ENCODE results near the gene HRH3.

HRH3 gene

GRCh38 chr20:62243906-62244515, 23.9 kb upstream of the HRH3 start:
- no peak for DNase-seq

DNA sequence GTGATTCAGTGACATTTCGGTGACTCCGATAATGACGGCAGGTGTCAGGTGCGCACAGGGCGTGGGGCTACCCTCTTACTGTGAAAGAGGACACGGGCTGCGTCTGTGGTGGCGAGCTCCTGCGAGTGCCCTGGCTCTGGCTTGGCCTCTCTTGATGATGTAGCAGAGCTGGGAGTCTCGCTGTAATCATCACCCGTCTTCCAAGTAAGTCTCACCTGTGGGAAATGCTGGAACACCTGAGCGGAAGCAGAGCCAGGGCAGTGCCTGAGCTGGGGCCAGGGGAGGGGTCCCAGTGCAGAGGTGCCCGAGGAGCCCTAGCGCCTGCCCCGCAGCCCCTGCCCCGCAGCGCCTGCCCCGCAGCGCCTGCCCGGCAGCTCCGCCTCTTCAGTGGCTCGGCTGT, 23.0 kb upstream of the HRH3 start:
- DNase-seq = no peak

GRCh38 chr20:62242176-62242575, 22.1 kb upstream of the HRH3 start:
- DNase-seq = no peak

GRCh38 chr20:62241506-62241905, 21.4 kb upstream of the HRH3 start:
- DNase-seq = no peak

GRCh38 chr20:62240020-62240685, 20.1 kb upstream of the HRH3 start:
- no peak for DNase-seq

DNA sequence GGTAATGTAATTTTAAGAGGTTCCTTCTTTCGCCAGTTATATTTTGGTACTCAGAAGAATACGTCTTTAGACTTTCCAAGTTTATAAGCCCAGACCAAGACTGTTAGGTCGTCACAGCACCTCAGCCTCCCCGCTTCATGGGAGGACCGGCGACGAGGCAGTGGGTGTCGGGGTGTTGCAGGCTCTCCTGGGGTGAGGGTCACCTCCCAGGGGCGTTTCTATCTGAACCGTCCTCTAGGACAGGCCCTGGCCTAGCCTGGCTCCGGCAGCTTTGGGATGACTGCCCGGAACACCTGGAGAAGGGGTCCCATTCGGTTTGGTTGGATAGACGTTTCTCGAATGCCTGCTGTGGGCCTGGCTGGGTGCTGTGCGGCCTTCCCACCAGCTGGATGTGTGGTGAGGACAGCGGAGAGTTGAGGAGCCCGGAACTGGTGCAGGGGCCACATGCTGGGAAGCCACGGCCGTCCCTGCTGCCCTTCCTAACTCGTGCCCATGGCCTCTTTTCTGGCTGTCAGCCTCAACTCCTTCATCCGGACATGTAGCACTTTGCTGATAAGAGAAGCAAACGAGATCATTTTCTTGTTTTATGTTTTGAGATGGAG, 19.3 kb upstream of the HRH3 start:
- no peak for DNase-seq

DNA sequence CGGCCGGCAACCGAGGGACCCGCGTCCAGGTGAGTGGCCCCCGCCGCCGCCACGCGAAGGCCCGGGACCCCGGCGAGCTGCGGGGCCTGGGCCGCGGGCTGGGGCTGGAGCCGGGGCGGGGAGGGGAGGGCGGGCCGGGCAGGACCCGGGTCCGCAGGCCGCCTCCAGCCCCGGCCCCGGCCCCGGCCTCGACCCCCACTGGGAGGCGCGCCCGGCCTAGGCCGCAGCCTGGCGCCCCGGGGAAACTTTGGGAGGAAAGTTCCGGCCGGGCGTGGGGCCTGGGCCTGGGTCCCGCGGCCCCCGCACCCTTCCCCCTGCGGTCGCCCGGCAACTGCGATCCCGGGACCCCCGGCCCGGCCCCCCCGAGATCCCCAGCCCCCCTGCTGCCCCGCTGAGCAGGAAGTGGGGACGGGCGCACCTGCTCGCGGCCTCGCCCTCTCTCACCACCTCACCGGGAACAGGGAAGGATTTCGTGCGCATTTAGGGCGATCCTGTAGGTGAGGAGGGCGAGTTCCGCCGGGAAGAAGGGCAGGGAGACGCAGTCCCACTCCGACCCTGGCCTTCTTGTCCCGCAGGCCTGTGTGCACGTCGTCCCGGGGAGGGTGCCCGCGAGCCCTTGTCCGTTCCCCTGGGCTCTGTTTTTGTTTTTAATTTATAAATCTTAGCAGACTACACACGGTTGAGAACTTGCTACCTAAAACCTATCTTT, 18.6 kb upstream of the HRH3 start:
- peak; percentile 27 for DNase-seq

- DNase-seq = peak; percentile 100
Observed at GRCh38 chr20:62237801-62238568, 17.9 kb upstream of the HRH3 start, which contains the start of gene OSBPL2. TSS of gene OSBPL2 (plus strand) at chr20:62238521. CDS start at chr20:62256185, 17,664 bp downstream.

DNA sequence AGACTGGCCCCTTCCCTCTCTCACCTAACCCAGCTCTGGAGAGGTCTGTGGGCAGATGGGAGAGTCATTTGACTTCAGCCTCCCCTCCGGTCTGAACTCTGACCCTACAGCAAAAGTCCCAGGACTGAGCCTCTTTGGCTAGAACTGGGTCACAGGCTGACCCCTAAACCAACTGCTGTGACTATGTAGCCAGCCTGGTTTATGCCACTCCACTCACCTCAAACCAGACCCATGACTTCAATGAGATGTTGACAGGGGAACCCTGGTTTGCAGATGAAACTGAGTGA, 17.4 kb upstream of the HRH3 start:
- no peak for DNase-seq

DNA sequence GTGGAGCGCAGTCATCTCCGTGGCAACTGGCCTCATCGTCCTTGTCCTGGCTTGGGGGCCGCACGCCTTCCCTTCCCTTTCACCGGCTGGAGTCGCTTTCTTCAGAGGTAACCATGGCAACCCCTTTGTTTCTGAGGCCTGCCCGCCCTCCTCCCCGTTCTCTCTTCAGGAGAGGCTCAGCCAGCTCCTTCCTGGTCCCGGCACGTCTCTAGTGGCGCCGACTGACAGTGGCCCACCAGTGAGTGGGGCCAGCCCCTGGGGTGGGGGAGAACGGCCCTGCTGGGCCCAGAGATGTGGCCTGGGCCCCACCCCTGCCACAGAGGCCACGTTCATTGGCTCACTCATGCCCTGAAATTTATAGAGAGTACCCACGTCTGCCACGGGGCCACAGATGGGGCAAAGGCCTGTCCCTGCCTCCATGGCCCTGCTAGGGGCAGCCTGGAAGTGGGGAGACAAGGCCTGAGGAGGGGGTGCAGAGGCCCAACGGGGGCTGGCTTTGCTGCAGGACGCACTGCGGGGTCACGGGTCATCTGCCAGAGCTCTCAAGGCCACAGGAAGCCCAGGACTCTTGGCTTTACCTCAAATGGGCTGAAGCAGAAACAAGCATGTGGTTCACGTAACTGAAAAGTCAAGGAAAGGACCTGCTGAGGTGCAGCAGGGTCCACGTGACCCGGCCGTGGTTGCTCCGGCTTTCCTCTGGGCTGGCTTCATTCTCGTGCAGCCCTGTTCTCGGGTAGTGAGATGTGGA, 16.9 kb upstream of the HRH3 start:
- DNase-seq = no peak

DNA sequence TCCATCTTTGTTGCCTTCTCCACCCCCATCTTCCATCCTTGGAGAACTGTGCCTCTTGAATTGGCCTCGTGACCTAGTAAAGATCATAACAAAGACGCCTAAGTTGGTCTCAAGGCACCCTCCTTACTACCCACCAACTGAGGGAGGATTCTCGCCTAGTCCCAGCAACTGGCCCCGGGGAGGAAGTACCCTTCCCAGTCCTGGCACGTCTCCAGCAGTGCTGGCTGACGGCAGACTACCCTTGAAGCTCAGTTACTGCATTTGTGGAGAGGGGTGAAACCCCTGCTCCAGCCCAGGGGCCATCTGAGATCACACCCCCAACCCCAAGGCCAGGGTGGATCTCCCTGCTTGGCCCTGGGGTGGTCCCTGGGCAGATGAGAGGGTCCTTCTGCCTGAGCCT, 16.1 kb upstream of the HRH3 start:
- DNase-seq = no peak

- DNase-seq = no peak
Observed at GRCh38 chr20:62235777-62236157, 15.7 kb upstream of the HRH3 start.

DNA sequence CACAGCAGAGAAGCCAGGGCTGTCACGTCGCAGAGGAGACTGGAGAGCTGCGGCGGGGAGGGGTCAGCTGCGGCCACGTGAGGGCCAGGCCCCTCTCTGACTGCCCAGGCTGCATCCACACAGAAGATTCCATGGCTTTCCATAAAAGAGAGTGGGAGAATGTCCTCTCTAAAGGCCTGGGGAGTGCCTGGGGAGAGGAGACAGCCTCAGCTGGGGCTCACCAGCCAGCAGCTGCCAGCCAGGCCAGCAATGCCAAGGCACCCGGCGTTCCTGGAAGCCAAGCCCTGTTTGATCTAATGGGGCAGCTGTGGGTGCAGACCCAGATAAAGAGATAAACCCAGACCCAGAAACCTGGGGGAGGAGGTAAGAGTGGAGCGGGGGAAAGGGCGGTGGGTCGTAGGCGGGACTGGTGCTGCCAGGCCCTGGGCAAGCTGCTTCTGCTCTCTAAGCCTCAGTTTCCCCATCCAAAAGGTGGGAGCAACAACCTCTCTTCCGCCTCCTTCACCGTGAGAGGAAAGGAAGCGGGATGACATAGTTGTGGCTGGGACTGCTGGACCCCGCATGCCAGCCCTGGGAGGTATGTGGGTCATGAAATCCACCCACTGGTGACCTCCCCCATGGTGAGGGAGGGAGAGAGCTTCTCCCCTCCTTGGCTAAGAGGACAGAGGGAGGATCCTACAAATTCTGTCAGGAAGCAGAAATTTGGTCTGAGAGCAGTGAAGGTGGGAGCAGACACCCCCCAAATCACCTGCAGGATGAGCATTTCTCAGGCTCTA, 15.1 kb upstream of the HRH3 start:
- DNase-seq = no peak

DNA sequence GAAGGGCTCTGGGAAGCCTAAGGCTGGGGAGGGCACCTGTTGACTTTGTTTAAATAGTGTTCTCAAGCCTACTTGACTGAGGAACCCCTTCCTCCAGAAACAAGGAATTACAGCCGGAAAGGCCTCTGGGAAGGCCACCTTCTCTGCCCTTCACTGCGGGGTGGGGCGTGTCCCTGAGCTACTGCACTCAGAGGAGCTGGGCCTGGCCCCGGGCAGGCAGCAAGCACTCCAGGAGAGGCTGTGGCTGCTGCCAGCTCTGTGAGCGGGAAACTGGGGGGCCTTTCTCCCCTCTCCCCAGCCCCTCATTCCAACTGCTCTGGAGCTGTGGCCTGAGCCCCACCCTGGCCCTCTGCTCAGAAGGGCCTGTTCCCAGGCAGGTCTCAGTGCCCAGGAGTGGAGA, 14.3 kb upstream of the HRH3 start:
- no peak for DNase-seq

- no peak for DNase-seq
Observed at GRCh38 chr20:62233684-62234083, 13.6 kb upstream of the HRH3 start.

DNA sequence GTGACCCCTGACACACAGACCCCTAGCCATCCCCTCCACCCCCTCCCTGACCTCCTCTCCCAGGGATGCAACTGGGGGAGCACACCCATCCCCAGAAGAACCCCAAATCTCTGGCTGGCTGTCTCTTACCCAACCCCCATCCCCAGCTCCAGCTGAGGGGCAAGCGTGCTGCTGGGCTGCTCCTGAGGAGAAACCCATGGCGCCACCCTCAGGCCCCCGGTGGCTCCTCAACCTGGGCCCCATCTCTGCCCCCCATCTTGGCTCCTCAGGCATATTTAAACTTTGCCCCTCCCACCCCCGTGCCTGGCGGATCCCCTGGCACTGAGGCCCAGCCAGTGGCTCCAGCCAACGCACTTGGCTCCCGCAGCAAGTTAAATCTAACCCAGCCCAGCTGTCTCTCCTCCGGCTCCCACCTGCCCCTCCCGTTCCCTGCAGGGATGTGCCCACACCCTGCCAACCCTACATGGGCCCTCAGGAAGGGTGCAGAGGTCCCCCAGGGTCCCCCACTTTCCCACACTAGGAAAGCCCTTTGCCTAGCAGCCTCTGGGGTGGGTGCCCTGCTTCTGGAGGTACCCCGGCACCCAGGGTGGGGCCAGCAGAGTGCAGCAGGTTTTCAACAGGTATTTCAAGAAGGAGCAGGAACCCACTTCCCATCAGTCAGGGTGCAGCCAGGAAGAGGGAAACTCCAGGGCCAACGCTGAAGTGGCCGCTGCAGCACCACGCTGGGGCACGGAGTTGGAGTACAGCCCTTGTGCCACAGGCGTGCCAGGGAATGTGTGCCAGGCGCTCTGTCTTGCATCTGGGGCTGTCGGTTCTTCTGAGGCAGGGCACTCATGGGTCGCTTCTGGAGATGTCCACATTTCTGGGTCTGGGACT, 12.9 kb upstream of the HRH3 start:
- DNase-seq = no peak

GRCh38 chr20:62232194-62232593, 12.1 kb upstream of the HRH3 start:
- DNase-seq = no peak

- no peak for DNase-seq
Observed at GRCh38 chr20:62231292-62231691, 11.2 kb upstream of the HRH3 start.

DNA sequence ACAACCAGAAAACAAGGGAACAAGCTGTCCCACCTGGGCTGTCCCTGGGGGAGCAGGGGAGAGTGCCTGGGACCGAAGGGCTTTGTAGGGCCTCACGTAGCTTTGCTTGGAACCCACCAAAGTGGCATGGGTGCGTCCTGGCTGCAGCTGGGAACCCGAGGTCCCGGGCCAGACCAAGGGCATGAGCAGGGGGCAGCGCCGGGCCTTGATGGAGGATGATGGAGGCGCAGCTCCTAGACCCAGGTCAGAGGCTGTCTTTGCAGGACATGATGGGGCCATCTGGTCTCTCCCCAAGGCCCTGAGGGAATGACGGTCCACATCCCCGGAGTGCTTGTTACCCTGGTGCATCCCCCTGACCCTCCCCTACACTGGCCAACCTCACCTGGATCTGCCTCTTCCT, 10.6 kb upstream of the HRH3 start:
- DNase-seq = no peak

GRCh38 chr20:62230276-62230675, 10.2 kb upstream of the HRH3 start:
- no peak for DNase-seq

DNA sequence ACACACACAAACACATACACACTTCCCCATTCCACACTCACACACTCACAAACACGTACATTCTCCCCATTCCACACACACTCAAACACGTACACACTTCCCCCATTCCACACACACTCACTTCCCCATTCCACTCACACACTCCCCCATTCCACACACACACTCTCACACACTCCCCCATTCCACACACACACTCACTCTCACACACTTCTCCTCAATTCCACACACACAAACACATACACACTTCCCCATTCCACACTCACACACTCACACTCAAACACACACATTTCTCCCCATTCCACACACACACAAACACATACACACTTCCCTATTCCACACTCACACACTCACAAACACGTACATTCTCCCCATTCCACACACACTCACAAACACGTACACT, 9.6 kb upstream of the HRH3 start:
- DNase-seq = no peak

All from activated T-cell treated with anti-CD3 and anti-CD28 coated beads, Interleukin-2, amount 50 U/mL, for 1 hour (primary cell).